Endodermal cell (in vitro differentiated cells): Measurements from ENCODE around the gene ATOH7. TPM values are rescaled to one million over a fixed set of nuclear protein-coding genes. Genes with fewer than 3 reads are reported as not detected.

Source experiments
- DNase-seq: peaks from one replicate; pipeline ENCODE4 v3.0.0-alpha.2; 2017
- H3K27ac ChIP-seq: 2 replicates; pipeline ENCODE4 v1.5.1; 2013; ENCODE audit warnings: mild to moderate bottlenecking, low read depth, low read length, moderate library complexity
- H3K27me3 ChIP-seq: 2 replicates; pipeline ENCODE4 v1.6.1; 2013; ENCODE audit warnings: mild to moderate bottlenecking, low read length, moderate library complexity; ENCODE audit not compliant: insufficient read depth, control insufficient read depth, poor library complexity, severe bottlenecking
- H3K36me3 ChIP-seq: 2 replicates; pipeline ENCODE4 v1.7.0; 2013; ENCODE audit warnings: mild to moderate bottlenecking, low read length, moderate library complexity; ENCODE audit not compliant: control insufficient read depth, insufficient read depth
- H3K4me1 ChIP-seq: one replicate; pipeline ENCODE4 v1.7.0; 2013; ENCODE audit warnings: low read length; ENCODE audit not compliant: control insufficient read depth, insufficient read depth
- H3K4me3 ChIP-seq: 2 replicates; pipeline ENCODE4 v1.5.1; 2013; ENCODE audit warnings: mild to moderate bottlenecking, low read length, moderate library complexity
- H3K9ac ChIP-seq: 2 replicates; pipeline ENCODE4 v1.6.1; 2013; ENCODE audit warnings: mild to moderate bottlenecking, low read length, moderate library complexity; ENCODE audit not compliant: poor library complexity, severe bottlenecking; ENCODE audit errors: extremely low read depth
- H3K9me3 ChIP-seq: 2 replicates; pipeline ENCODE4 v1.6.1; 2013; ENCODE audit warnings: mild to moderate bottlenecking, low read length, moderate library complexity; ENCODE audit not compliant: control insufficient read depth
- H3K27ac Mint-ChIP-seq: 2 replicates; pipeline ENCODE4 v1.8.0; 2020; ENCODE audit warnings: mixed read lengths
- H3K27me3 Mint-ChIP-seq: 2 replicates; pipeline ENCODE4 v1.8.0; 2021; ENCODE audit warnings: mild to moderate bottlenecking, mixed read lengths; ENCODE audit not compliant: insufficient read depth
- H3K36me3 Mint-ChIP-seq: 2 replicates; pipeline ENCODE4 v1.8.0; 2020; ENCODE audit warnings: low read depth, mixed read lengths
- H3K4me1 Mint-ChIP-seq: 2 replicates; pipeline ENCODE4 v1.8.0; 2020; ENCODE audit warnings: mixed read lengths
- H3K4me3 Mint-ChIP-seq: 2 replicates; pipeline ENCODE4 v1.8.0; 2020; ENCODE audit warnings: mild to moderate bottlenecking, moderate library complexity, mixed read lengths
- H3K9me3 Mint-ChIP-seq: 2 replicates; pipeline ENCODE4 v1.8.0; 2020; ENCODE audit warnings: mild to moderate bottlenecking, mixed read lengths
- CTCF ChIP-seq: fragments of 200-600 bp; sonication (generic); conservative IDR thresholded peaks from 2 replicates; pipeline ENCODE4 v1.5.0; 2021; ENCODE audit warnings: antibody characterized with exemption, mild to moderate bottlenecking
- WGBS, 2 experiments: methylation state at CpG; one replicate each; pipeline versions ENCODE4 v1.1.5 to v1.1.7; 2013; ENCODE audit warnings: missing lambda C conversion rate in 2 of 2, mixed read lengths in 1 of 2; ENCODE audit not compliant: insufficient coverage in 1 of 2, insufficient read length in 1 of 2; 5-methylcytosine and 5-hydroxymethylcytosine counted together
- total RNA-seq, 2 donors: library from RNA; stranded (reverse); fragmentation: NEBNext Ultra II Directional in 1 of 2; extraction: Animal tissue kit (Norgen Biotek cat#: 25700) in 1 of 2; gene quantifications; 2 replicates in 1 of 2; 3 replicates in 1 of 2; pipeline ENCODE4 v1.2.1, GENCODE V29; 2021

Gene ATOH7
- total RNA-seq, 2 donors from 2014 or later = 0.35 to 0.46 TPM

- peaks cover 3% of the 10 kb centered on the region for H3K9me3 Mint-ChIP-seq
- DNase-seq = no peak
- no peaks in the 10 kb centered on the region for H3K4me1 Mint-ChIP-seq
- no peak overlapping the region for H3K4me3 Mint-ChIP-seq
- WGBS, 2 experiments = 92 to 98% methylated on average over 5 to 6 of the region's 6 CpGs
- Histone ChIP-seq H3K4me3 (no peak overlapping the region), H3K4me1 (no peaks in the 10 kb centered on the region), H3K36me3 (no peaks in the 10 kb centered on the region), H3K9me3 (no peaks in the 10 kb centered on the region), H3K27ac (no peak overlapping the region), H3K9ac (no peak overlapping the region), H3K27me3 (no peaks in the 10 kb centered on the region)
- peaks cover 3% of the 10 kb centered on the region for H3K27me3 Mint-ChIP-seq
- no peak overlapping the region for H3K27ac Mint-ChIP-seq
- TF ChIP-seq CTCF = no peak
- no peaks in the 10 kb centered on the region for H3K36me3 Mint-ChIP-seq
Measured at GRCh38 chr10:68188835-68189234, 43.1 kb downstream of the ATOH7 start.

- Mint-ChIP-seq H3K36me3 (no peaks in the 10 kb centered on the region), H3K4me3 (no peak overlapping the region), H3K27ac (no peak overlapping the region), H3K27me3 (peaks cover 3% of the 10 kb centered on the region), H3K4me1 (no peaks in the 10 kb centered on the region), H3K9me3 (no peaks in the 10 kb centered on the region)
- no peak for TF ChIP-seq CTCF
- Histone ChIP-seq H3K4me1 (no peaks in the 10 kb centered on the region), H3K9ac (no peak overlapping the region), H3K27ac (no peak overlapping the region), H3K9me3 (no peaks in the 10 kb centered on the region), H3K27me3 (no peaks in the 10 kb centered on the region), H3K36me3 (no peaks in the 10 kb centered on the region), H3K4me3 (no peak overlapping the region)
- WGBS, 2 experiments = 73 to 92% methylated on average over 1 to 2 of the region's 2 CpGs
- DNase-seq = no peak
Measured at GRCh38 chr10:68185085-68185484, 46.8 kb downstream of the ATOH7 start.

DNA sequence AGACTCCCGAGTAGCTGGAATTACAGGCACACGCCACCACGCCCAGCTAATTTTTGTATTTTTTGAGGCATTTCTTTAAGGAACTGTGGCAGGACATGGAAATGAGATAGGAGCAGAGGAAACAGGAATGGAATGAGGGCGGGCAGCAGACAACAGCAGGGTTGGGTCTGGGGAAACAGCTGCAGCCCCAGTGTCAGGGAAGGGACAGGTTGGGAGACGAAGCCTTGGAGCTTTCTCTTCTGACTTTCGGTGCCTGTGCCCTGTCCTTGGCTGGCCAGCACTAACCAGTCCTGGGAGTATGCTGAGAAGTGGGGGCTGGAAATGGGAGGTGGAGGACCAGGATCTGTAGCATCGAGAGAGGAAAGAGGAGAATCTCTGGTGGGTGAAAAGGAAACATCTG is 47.4 kb downstream of the ATOH7 start:
- H3K4me3 ChIP-seq = no peak overlapping the region
- H3K9me3 Mint-ChIP-seq = no peaks in the 10 kb centered on the region
- 81 to 84% methylated on average over 7 of the region's 7 CpGs for WGBS, 2 experiments
- H3K27ac Mint-ChIP-seq = no peak overlapping the region
- no peak overlapping the region for H3K27ac ChIP-seq
- no peaks in the 10 kb centered on the region for H3K27me3 ChIP-seq
- H3K4me3 Mint-ChIP-seq = no peak overlapping the region
- no peaks in the 10 kb centered on the region for H3K4me1 Mint-ChIP-seq
- no peak for TF ChIP-seq CTCF
- peaks cover 3% of the 10 kb centered on the region for H3K27me3 Mint-ChIP-seq
- H3K9me3 ChIP-seq = no peaks in the 10 kb centered on the region
- H3K36me3 Mint-ChIP-seq = no peaks in the 10 kb centered on the region
- H3K4me1 ChIP-seq = no peaks in the 10 kb centered on the region
- no peak overlapping the region for H3K9ac ChIP-seq
- H3K36me3 ChIP-seq = no peaks in the 10 kb centered on the region
- no peak for DNase-seq

Other genes starting within 250 kb of the ATOH7 start
- gene HERC4, start 156.8 kb downstream of the ATOH7 start, total RNA-seq = 10 to 100 TPM; 53.8 to 60.1 TPM
- not detected for gene MYPN, start 122.6 kb downstream of the ATOH7 start, total RNA-seq
- gene HNRNPH3, start 100.0 kb upstream of the ATOH7 start, total RNA-seq = 100 to 1,000 TPM; 217 to 228 TPM
- 1 to 10 TPM; 5.0 to 5.3 TPM for gene PBLD, start 100.8 kb upstream of the ATOH7 start, total RNA-seq
- 10 to 100 TPM; 21.1 to 26.9 TPM for gene RUFY2, start 175.2 kb upstream of the ATOH7 start, total RNA-seq
- gene DNA2, start 239.9 kb upstream of the ATOH7 start, total RNA-seq = 10 to 100 TPM; 37.3 to 64.6 TPM